ENCODE data around the gene ASIC1.
"Not testable (repeated sequence)": the region's sequence is repeated elsewhere in the genome, so short reads cannot be mapped to it uniquely, and the experiment has no call there.

ASIC1 gene

GRCh38 chr12:50057000-50057841 lies at the start of gene ASIC1:
TSS of gene ASIC1 (plus strand) at chr12:50057596. CDS start at chr12:50058767, 1,171 bp downstream.
- intact Hi-C loops (cut with DNase I), result loop anchor here (1.0 to 5.0 kb wide), 4 partner anchors 18 to 90 kb away; no protein-coding TSS in a partner anchor
- DNase-seq, result peak; percentile 71 to 95 (median 78)

DNA sequence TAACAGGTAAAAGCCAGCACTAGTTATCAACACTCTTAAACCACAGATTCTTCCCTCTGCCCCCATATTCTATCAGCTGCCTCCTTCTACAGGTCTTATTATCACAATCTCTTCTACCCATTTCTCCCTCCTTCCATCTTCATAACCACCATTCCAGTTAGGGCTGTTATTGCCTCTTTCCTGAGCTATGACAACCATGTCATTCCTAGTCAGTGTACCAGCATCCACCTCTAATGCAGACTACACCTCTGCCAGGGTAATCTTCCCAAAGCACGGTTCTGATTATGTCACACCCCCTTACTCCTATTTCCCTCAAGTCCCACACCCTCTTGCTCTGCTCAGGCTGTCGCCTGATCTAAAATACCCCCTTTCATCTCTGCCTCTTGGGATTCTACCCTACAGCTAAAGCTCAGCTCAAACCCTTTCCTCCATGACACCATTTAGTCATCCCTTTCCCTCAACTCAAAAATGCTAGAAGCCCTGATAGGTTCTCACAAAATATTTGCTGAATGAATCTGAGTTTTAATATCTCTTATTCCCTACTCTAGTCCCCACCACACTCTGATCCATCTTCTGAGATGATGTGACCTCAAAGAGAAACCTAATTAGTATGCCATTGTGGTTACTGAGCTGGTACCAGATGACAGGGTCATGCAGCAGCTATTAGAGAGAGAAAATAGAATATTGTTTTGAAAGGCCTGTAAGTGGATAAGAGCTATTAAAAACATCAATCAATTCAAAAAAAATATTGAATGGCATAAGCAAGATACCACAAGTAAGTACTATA lies 43.8 kb upstream of the ASIC1 start:
- intact Hi-C loops (cut with DNase I), result no loop called here
- DNase-seq, result no peak

DNA sequence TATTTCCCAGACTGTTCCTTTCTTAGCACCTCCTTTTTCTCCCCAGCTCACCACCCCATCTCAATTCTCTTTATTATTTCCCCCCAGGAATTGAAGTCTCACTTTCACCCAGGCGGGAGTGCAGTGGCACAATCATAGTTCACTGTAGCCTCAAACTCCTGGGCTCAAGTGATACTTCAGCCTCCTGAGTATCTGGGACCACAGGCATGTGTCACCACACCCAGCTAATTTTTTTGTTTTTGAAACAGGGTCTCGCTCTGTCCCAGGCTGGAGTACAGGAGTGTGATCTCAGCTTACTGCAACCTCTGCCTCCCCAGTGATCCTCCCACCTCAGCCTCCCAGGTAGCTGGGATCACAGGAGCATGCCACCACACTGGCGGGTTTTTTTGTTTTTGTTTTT lies 43.1 kb upstream of the ASIC1 start:
- intact Hi-C loops (cut with DNase I), result no loop called here

GRCh38 chr12:50016501-50017475 lies 40.6 kb upstream of the ASIC1 start:
- intact Hi-C loops (cut with DNase I), result loop anchor here (5.0 kb wide), 1 partner anchor 44 kb away; the partner anchor contains the start of gene AQP6
- DNase-seq, result peak in 5 of 10 donors; percentile 32 to 59 (median 39)

More for the DNA sequence above, 43.1 kb upstream of the ASIC1 start:
- DNase-seq, result no peak

DNA sequence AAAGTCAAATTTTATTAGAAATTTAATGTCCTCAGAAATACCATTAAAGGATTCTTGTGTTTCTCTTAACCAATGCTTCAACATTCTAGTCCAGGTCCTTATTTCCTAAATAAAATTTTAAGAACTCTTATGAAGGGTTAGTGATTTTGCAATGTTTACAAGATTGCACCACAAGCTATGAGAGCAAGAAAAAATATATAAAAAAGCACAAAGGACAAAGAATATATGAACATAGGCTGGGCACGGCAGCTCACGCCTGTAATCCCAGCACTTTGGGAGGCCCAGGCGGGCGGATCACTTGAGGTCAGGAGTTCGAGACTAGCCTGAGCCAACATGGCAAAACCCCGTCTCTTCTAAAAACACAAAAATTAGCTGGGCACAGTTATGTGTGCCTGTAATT lies 39.8 kb upstream of the ASIC1 start:
- no peak for DNase-seq
- intact Hi-C loops (cut with DNase I), result loop anchor here (5.0 kb wide), 1 partner anchor 45 kb away; the partner anchor contains the start of gene AQP6

DNA sequence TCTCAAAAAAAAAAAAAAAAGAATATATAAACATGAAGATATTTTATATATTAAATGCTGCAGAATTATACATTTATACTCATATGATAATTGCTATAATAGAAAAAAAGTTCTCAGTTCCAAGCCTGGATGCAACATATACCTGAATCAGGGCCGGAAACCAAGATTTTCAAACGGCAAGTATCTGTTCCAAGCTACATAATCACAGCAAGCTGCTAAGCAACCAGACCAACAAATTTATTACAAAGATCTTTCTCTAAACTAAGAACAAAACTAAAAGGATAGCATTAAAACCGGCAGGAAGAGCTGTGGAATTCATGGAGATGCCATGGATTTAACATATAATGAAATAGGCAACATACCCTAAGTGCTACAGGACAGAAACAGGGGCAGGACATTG lies 39.2 kb upstream of the ASIC1 start:
- no peak for DNase-seq
- intact Hi-C loops (cut with DNase I), result loop anchor here (5.0 kb wide), 1 partner anchor 46 kb away; the partner anchor contains the start of gene AQP6

GRCh38 chr12:50018968-50019367 lies 38.4 kb upstream of the ASIC1 start:
- intact Hi-C loops (cut with DNase I), result loop anchor here (5.0 kb wide), 1 partner anchor 47 kb away; the partner anchor contains the start of gene AQP6
- DNase-seq, result no peak

- no peak for DNase-seq
- intact Hi-C loops (cut with DNase I), result loop anchor here (5.0 kb wide), 1 partner anchor 47 kb away; the partner anchor contains the start of gene AQP6
These were observed 37.9 kb upstream of the ASIC1 start for GRCh38 chr12:50019524-50019923.

DNA sequence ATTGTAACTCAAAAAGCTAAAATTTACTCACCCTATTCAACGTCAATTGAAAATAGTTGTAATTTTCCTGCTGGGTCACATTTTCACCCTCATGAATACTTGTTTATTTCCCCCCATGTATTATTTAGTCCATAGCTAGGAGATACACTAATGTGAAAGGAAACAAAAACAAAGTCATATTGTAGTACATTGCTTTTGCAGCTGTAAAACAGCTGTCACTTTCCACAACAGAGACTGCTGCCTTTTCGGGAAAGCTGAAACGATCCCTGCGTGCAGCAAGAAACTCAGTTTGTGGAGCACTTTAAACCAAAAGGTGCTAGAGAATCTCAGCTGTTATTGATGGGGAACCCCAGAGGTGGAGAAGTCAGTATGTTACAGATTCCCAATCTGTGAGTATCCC lies 36.4 kb upstream of the ASIC1 start:
- intact Hi-C loops (cut with DNase I), result loop anchor here (5.0 kb wide), 1 partner anchor 36 kb away; the partner anchor contains the start of gene ASIC1
- no peak for DNase-seq

DNA sequence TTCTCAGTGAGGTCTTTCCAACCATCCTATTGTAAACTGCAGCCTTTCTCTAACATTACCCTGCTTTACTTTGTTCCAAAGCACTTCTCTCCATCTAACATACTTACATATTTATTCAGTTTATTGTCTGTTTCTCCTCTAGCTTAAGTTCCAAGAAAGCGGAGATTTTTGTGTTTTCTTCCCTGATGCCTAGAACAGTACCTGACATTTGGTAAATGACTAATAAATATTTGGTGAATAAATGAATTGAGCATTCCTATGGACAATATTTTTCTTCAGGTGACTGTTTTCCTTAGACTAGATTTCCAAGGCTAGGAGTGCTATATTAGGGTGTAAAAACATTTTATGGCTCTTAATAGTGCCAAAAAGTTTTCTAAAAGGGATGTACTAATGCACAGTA lies 34.5 kb upstream of the ASIC1 start:
- intact Hi-C loops (cut with DNase I), result loop anchor here (5.0 kb wide), 1 partner anchor 34 kb away; the partner anchor contains the start of gene ASIC1
- no peak for DNase-seq

- no peak for DNase-seq
- intact Hi-C loops (cut with DNase I), result loop anchor here (5.0 kb wide), 1 partner anchor 33 kb away; the partner anchor contains the start of gene ASIC1
These were observed 33.2 kb upstream of the ASIC1 start for GRCh38 chr12:50024227-50024626.

- intact Hi-C loops (cut with DNase I), result loop anchor here (5.0 kb wide), 2 partner anchors 33 to 42 kb away; partner anchors contain the start of gene ASIC1
- no peak for DNase-seq
These were observed 32.6 kb upstream of the ASIC1 start for GRCh38 chr12:50024805-50025186.

DNA sequence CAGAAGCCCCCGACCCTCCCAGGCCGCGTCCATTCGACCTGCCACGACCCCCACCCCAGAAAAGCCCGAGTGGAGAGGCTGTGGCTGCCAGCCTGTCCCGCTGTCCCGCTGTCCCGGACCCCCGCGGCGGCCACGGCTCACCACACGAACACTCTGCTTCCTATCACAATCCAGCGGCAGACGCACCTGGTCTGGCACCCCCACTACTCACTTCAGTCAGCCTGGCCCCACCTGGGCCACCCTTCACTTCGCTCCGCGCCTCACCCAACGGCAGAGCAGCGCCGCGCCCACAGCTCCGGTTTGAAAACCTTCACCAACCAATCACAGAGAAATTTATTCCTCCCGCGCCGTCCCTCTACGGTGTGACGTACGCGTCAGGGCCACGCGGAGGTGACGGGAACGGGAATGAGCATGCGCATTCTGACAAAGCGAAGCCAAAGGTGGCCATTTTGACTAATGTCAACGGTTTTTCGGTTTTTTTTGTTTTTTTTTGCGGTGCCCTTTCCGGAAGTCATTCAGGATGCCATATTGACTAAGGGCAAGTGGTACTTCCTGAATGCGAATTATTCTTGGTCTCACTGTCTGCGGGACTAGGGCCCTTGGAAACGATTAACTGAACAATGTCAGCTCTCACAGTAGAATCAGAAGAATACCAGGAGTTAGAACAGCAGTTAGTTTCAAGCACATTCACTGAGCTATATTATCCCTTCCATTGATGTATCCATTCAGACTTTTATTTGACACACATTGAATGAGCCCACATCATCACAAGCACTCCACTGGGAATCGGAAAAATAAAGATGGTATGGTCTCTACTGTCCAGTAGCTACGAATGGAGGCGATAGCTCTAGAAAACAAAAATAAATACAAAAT lies 32.0 kb upstream of the ASIC1 start, which contains the start of gene RACGAP1:
RACGAP1 (minus strand) TSS at position 308 of the 873 bp plus-strand sequence. CDS start 8,779 bp downstream, outside the sequence.
- peak; percentile 88 to 98 (median 92) for DNase-seq
- intact Hi-C loops (cut with DNase I), result loop anchor here (5.0 kb wide), 1 partner anchor 43 kb away; no protein-coding TSS in a partner anchor

GRCh38 chr12:50026691-50027090 lies 30.7 kb upstream of the ASIC1 start:
- no peak for DNase-seq
- intact Hi-C loops (cut with DNase I), result loop anchor here (5.0 kb wide), 1 partner anchor 44 kb away; no protein-coding TSS in a partner anchor

- DNase-seq; intact Hi-C loops (cut with DNase I): not testable (repeated sequence)
These were observed 26.9 kb upstream of the ASIC1 start for GRCh38 chr12:50030449-50030848.

DNA sequence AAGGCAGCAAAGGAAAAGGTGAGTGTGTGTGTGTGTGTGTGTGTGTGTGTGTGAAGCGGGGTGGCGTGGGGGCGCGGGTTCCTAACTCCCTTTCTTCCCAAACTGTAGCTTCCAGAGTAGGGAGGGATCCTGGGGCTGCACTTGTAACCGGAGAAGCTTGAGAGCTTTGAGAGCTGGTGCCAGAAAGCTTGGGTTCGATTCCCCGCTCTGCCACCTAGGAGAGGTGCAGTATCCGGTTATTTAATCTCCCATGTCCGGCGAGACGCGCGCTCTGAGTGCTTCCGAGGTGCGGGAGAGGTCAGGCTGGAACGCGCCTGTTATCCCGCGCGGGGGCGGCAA lies 24.9 kb upstream of the ASIC1 start:
- intact Hi-C loops (cut with DNase I), result no loop called here
- DNase-seq, result no peak

GRCh38 chr12:50032854-50033581 lies 24.4 kb upstream of the ASIC1 start:
- peak in 1 of 10 donors; percentile 73 for DNase-seq

GRCh38 chr12:50038336-50038735 lies 19.1 kb upstream of the ASIC1 start:
- no peak for DNase-seq
- intact Hi-C loops (cut with DNase I), result no loop called here

More at GRCh38 chr12:50032854-50033581, 24.4 kb upstream of the ASIC1 start:
- intact Hi-C loops (cut with DNase I), result no loop called here
